Activated T-helper 17 cell treated with anti-CD3 and anti-CD28 coated beads, Interleukin-2, amount 50 U/mL, for 72 hours (primary cell): Measurements from ENCODE around the gene C1orf167. TPM values are rescaled to one million over a fixed set of nuclear protein-coding genes. Genes with fewer than 3 reads are reported as not detected.

Experiments used
- ATAC-seq: fragments of 150-1000 bp; cut with Tn5 transposase; replicated peaks from 2 replicates; pipeline ENCODE4 v1.10.0; 2021; ENCODE audit warnings: mild to moderate bottlenecking, moderate library complexity
- H3K27ac Mint-ChIP-seq: one replicate; pipeline ENCODE4 v1.8.0; 2022; ENCODE audit warnings: mixed read lengths
- H3K27me3 Mint-ChIP-seq: one replicate; pipeline ENCODE4 v1.8.0; 2022; ENCODE audit warnings: mixed read lengths
- H3K36me3 Mint-ChIP-seq: one replicate; pipeline ENCODE4 v1.8.0; 2022; ENCODE audit warnings: low read depth, mild to moderate bottlenecking, mixed read lengths
- H3K4me1 Mint-ChIP-seq: one replicate; pipeline ENCODE4 v1.8.0; 2022; ENCODE audit warnings: mixed read lengths
- H3K4me3 Mint-ChIP-seq: one replicate; pipeline ENCODE4 v1.8.0; 2022; ENCODE audit warnings: mild to moderate bottlenecking, mixed read lengths
- H3K9me3 Mint-ChIP-seq: one replicate; pipeline ENCODE4 v1.8.0; 2022; ENCODE audit warnings: mixed read lengths
- total RNA-seq, 2 donors: library from RNA; stranded (reverse); gene quantifications; one replicate each; pipeline ENCODE4 v1.2.3, GENCODE V29; 2022

The C1orf167 gene
- total RNA-seq, 2 donors from 2014 or later: not detected

GRCh38 chr1:11729498-11730428 is 32.2 kb upstream of the C1orf167 start:
- Mint-ChIP-seq H3K36me3 (no peaks in the 10 kb centered on the region), H3K4me3 (peak overlapping the region; percentile 58), H3K4me1 (peaks cover 16% of the 10 kb centered on the region), H3K9me3 (no peaks in the 10 kb centered on the region), H3K27ac (no peak overlapping the region), H3K27me3 (no peaks in the 10 kb centered on the region)
- no peak for ATAC-seq

- Mint-ChIP-seq H3K4me3 (peak overlapping the region; percentile 58), H3K36me3 (no peaks in the 10 kb centered on the region), H3K4me1 (peaks cover 16% of the 10 kb centered on the region), H3K27me3 (no peaks in the 10 kb centered on the region), H3K9me3 (no peaks in the 10 kb centered on the region), H3K27ac (peak overlapping the region; percentile 34)
- peak; percentile 85 for ATAC-seq
Observed at GRCh38 chr1:11730429-11730891, 31.5 kb upstream of the C1orf167 start.

GRCh38 chr1:11731691-11732283 is 30.2 kb upstream of the C1orf167 start:
- H3K4me1 Mint-ChIP-seq: peaks cover 16% of the 10 kb centered on the region
- peak overlapping the region; percentile 70 for H3K27ac Mint-ChIP-seq
- ATAC-seq: no peak
- H3K4me3 Mint-ChIP-seq: peak overlapping the region; percentile 58
- H3K9me3 Mint-ChIP-seq: no peaks in the 10 kb centered on the region
- no peaks in the 10 kb centered on the region for H3K27me3 Mint-ChIP-seq
- H3K36me3 Mint-ChIP-seq: no peaks in the 10 kb centered on the region

GRCh38 chr1:11733306-11733705 is 28.7 kb upstream of the C1orf167 start:
- Mint-ChIP-seq H3K9me3 (no peaks in the 10 kb centered on the region), H3K4me1 (peaks cover 24% of the 10 kb centered on the region), H3K36me3 (no peaks in the 10 kb centered on the region), H3K27ac (no peak overlapping the region), H3K4me3 (no peak overlapping the region), H3K27me3 (no peaks in the 10 kb centered on the region)
- no peak for ATAC-seq

GRCh38 chr1:11735531-11735853 is 26.5 kb upstream of the C1orf167 start:
- Mint-ChIP-seq H3K27me3 (no peaks in the 10 kb centered on the region), H3K4me1 (peaks cover 22% of the 10 kb centered on the region), H3K27ac (peak overlapping the region; percentile 82), H3K36me3 (no peaks in the 10 kb centered on the region), H3K4me3 (peak overlapping the region; percentile 87), H3K9me3 (no peaks in the 10 kb centered on the region)
- ATAC-seq: no peak

GRCh38 chr1:11735854-11736745 is 25.9 kb upstream of the C1orf167 start, which contains the start of gene AGTRAP:
TSS of gene AGTRAP (plus strand) at chr1:11736136. CDS start at chr1:11736209, 73 bp downstream.
- H3K4me1 Mint-ChIP-seq: peaks cover 26% of the 10 kb centered on the region

GRCh38 chr1:11736746-11737639 is 25.0 kb upstream of the C1orf167 start:
- H3K27ac Mint-ChIP-seq: peak overlapping the region; percentile 20
- no peaks in the 10 kb centered on the region for H3K27me3 Mint-ChIP-seq
- no peaks in the 10 kb centered on the region for H3K36me3 Mint-ChIP-seq
- H3K4me3 Mint-ChIP-seq: peak overlapping the region; percentile 87
- H3K4me1 Mint-ChIP-seq: peaks cover 23% of the 10 kb centered on the region
- peak; percentile 51 for ATAC-seq
- no peaks in the 10 kb centered on the region for H3K9me3 Mint-ChIP-seq

More at GRCh38 chr1:11735854-11736745, 25.9 kb upstream of the C1orf167 start, which contains the start of gene AGTRAP:
- Mint-ChIP-seq H3K27me3 (no peaks in the 10 kb centered on the region), H3K27ac (peak within 1 kb of the TSS; percentile 82), H3K9me3 (no peaks in the 10 kb centered on the region), H3K4me3 (peak within 1 kb of the TSS; percentile 87), H3K36me3 (no peaks in the 10 kb centered on the region)
- ATAC-seq: peak; percentile 89

GRCh38 chr1:11738096-11738495 is 23.9 kb upstream of the C1orf167 start:
- no peaks in the 10 kb centered on the region for H3K9me3 Mint-ChIP-seq
- ATAC-seq: no peak
- peaks cover 28% of the 10 kb centered on the region for H3K4me1 Mint-ChIP-seq
- H3K36me3 Mint-ChIP-seq: no peaks in the 10 kb centered on the region
- H3K27me3 Mint-ChIP-seq: no peaks in the 10 kb centered on the region
- no peak overlapping the region for H3K4me3 Mint-ChIP-seq
- peak overlapping the region; percentile 28 for H3K27ac Mint-ChIP-seq

- H3K9me3 Mint-ChIP-seq: no peaks in the 10 kb centered on the region
- H3K4me1 Mint-ChIP-seq: peaks cover 28% of the 10 kb centered on the region
- H3K27ac Mint-ChIP-seq: no peak overlapping the region
- ATAC-seq: no peak
- no peaks in the 10 kb centered on the region for H3K36me3 Mint-ChIP-seq
- no peak overlapping the region for H3K4me3 Mint-ChIP-seq
- no peaks in the 10 kb centered on the region for H3K27me3 Mint-ChIP-seq
Observed at GRCh38 chr1:11738783-11739182, 23.2 kb upstream of the C1orf167 start.

GRCh38 chr1:11740258-11741192 is 21.5 kb upstream of the C1orf167 start:
- Mint-ChIP-seq H3K4me3 (peak overlapping the region; percentile 53), H3K9me3 (no peaks in the 10 kb centered on the region), H3K27ac (peak overlapping the region; percentile 75), H3K36me3 (no peaks in the 10 kb centered on the region), H3K4me1 (peaks cover 28% of the 10 kb centered on the region), H3K27me3 (no peaks in the 10 kb centered on the region)
- peak; percentile 49 for ATAC-seq

- ATAC-seq: no peak
- Mint-ChIP-seq H3K4me3 (peak overlapping the region; percentile 53), H3K9me3 (no peaks in the 10 kb centered on the region), H3K27me3 (no peaks in the 10 kb centered on the region), H3K4me1 (peaks cover 28% of the 10 kb centered on the region), H3K27ac (no peak overlapping the region), H3K36me3 (no peaks in the 10 kb centered on the region)
Observed at GRCh38 chr1:11741482-11741881, 20.5 kb upstream of the C1orf167 start.

- no peak for ATAC-seq
- peak overlapping the region; percentile 6 for H3K27ac Mint-ChIP-seq
- H3K27me3 Mint-ChIP-seq: no peaks in the 10 kb centered on the region
- no peaks in the 10 kb centered on the region for H3K36me3 Mint-ChIP-seq
- H3K4me1 Mint-ChIP-seq: peaks cover 26% of the 10 kb centered on the region
- no peaks in the 10 kb centered on the region for H3K9me3 Mint-ChIP-seq
- no peak overlapping the region for H3K4me3 Mint-ChIP-seq
Observed at GRCh38 chr1:11741919-11742558, 20.0 kb upstream of the C1orf167 start.
